ENCODE measurements around the gene MCOLN3. TPM values are rescaled to one million over a fixed set of nuclear protein-coding genes. Genes with fewer than 3 reads are reported as not detected.

The MCOLN3 gene
- total and polyA plus RNA-seq, 2 of the 4 experiments (the other 2 are of a cell fraction): 0.03 TPM; not detected in 1

- TF ChIP-seq POLR2A (IDR thresholded peaks at IDR 0.05; ENCODE audit: low read depth, low read length): no peak
Measured at GRCh38 chr1:85047472-85048295, 616 bp downstream of the MCOLN3 start (continued).

GRCh38 chr1:85047144-85047471 lies 1.2 kb downstream of the MCOLN3 start:
- CTCF ChIA-PET: no interaction called here
- no peak overlapping the region for H3K14ac ChIP-seq (replicated peaks; ENCODE audit: low read depth, low read length)
- POLR2A ChIA-PET (ENCODE audit: unreplicated experiment): no interaction called here
- 14% methylated on average over 9 of the region's 12 CpGs; no CpG with 5 or more reads in 1 of the 2 experiments for WGBS, 2 experiments (ENCODE audit: extremely low coverage in 2 of 2, insufficient read length in 1 of 2)
- no peak overlapping the region for H2BK15ac ChIP-seq (ENCODE audit: low read depth, low read length)
- no peak overlapping the region for H2BK5ac ChIP-seq (ENCODE audit: low read depth, low read length, poor library complexity, severe bottlenecking)
- no peak overlapping the region for H2BK120ac ChIP-seq (ENCODE audit: low read depth, low read length)
- H3K79me1 ChIP-seq (ENCODE audit: low read depth in 1 of 2, low read length in 2 of 2): no peaks in the 10 kb centered on the region
- no peak overlapping the region for H3K18ac ChIP-seq (ENCODE audit: low read depth, low read length)
- ATAC-seq (ENCODE audit: low read depth) (no peak), DNase-seq (no peak)
- H3K56ac ChIP-seq (ENCODE audit: extremely low read depth, insufficient read depth, low read length): no peak overlapping the region
- intact Hi-C loops (cut with micrococcal nuclease) (no loop called here), in situ Hi-C loops (cut with MboI; ENCODE audit: low sequenced_read_pairs) (no loop called here), dilution Hi-C loops (cut with HindIII; ENCODE audit: low sequenced_read_pairs, unreplicated experiment) (no loop called here)
- BruUV-seq (replicated peaks): no TSS peak
- H4K20me1 ChIP-seq (ENCODE audit: insufficient read depth, low read length): no peaks in the 10 kb centered on the region
- H3K27ac ChIP-seq (ENCODE audit: insufficient read depth, low read length): no peak overlapping the region
- peaks cover 66% of the 10 kb centered on the region for H3K27me3 ChIP-seq (ENCODE audit: control insufficient read depth, insufficient read depth, low read length)
- no peak overlapping the region for H3K4me2 ChIP-seq (ENCODE audit: low read depth, low read length)
- H2AK9ac ChIP-seq (replicated peaks; ENCODE audit: low read depth, low read length, poor library complexity): no peak overlapping the region
- H4K8ac ChIP-seq (ENCODE audit: low read depth in 2 of 2, low read length in 2 of 2): no peak overlapping the region
- no peaks in the 10 kb centered on the region for H3K4me1 ChIP-seq (ENCODE audit: control insufficient read depth, insufficient read depth, low read length)
- peaks cover 5% of the 10 kb centered on the region for H3K9me3 ChIP-seq (ENCODE audit: control insufficient read depth, insufficient read depth, low read length)
- H3K36me3 ChIP-seq (ENCODE audit: control insufficient read depth, insufficient read depth, low read length): no peaks in the 10 kb centered on the region
- no peak overlapping the region for H3K9ac ChIP-seq (ENCODE audit: low read depth, low read length)
- no peak overlapping the region for H4K91ac ChIP-seq (ENCODE audit: insufficient read depth, low read depth, low read length)
- no peak overlapping the region for H3K4ac ChIP-seq (ENCODE audit: low read depth, low read length)
- no peak overlapping the region for H3K4me3 ChIP-seq (ENCODE audit: insufficient read depth, low read depth, low read length)
- no peak overlapping the region for H2AK5ac ChIP-seq (ENCODE audit: low read depth, low read length)
- no peak overlapping the region for H3K23ac ChIP-seq (ENCODE audit: low read depth, low read length)
- no peak for TF ChIP-seq ELK1 (IDR thresholded peaks at IDR 0.05; ENCODE audit: borderline replicate concordance, low read depth, low read length)
- H4K5ac ChIP-seq (ENCODE audit: low read depth, low read length): no peak overlapping the region
- H3K9me1 ChIP-seq (ENCODE audit: insufficient read depth, low read length): no peaks in the 10 kb centered on the region
- H2BK20ac ChIP-seq (ENCODE audit: low read depth, low read length): no peak overlapping the region
- H2AFZ ChIP-seq (replicated peaks; ENCODE audit: low read length, poor library complexity): no peak overlapping the region

All from IMR-90 (cell line).